ENCODE results near the gene CAPNS1. TPM values are rescaled to one million over a fixed set of nuclear protein-coding genes. Genes with fewer than 3 reads are reported as not detected.
"Not testable (repeated sequence)": the region's sequence is repeated elsewhere in the genome, so short reads cannot be mapped to it uniquely, and the experiment has no call there.

CAPNS1 gene
- total RNA-seq, 4 donors from 2014 or later: 153 to 179 (median 166) TPM

DNA sequence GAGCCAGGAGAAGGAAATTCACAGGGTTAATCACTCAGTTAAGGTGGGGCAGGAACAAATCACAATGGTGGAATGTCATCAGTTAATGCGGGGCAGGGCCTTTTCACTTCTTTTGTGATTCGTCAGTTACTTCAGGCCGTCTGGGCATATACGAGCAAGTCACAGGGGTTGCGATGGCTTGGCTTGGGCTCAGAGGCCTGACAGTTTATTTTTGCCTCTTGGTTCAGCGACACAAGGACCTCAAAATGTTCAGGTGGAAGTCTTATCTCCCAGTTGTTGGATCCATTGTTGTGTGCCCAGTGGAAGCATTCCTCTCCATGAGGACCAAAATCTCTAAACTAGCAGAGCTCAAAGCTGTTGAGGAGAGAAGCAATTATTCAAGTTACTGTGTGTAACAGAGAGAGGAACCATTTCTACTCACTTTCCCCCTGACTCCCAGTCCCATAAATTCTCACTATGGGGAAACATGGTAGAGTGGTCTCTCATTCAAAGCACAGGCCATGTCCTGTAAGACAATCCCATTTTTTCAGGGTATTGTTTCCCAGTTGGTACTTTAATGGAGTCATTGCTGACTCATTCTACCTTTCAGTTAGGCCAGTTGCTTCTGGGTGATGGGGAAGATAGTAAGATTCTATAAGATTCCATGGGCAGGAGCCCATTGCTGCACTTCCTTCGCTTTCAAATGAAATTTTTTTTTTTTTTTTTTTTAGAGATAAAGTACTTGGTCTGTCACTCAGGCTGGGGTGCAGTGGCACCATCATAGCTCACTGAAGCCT, 21.1 kb downstream of the CAPNS1 start:
- Histone ChIP-seq H3K27me3 (no peaks in the 10 kb centered on the region), H3K9me3 (no peaks in the 10 kb centered on the region), H3K4me1 (no peaks in the 10 kb centered on the region), H3K4me3 (replicated peaks in 1 of 3) (no peak overlapping the region), H3K36me3 (no peaks in the 10 kb centered on the region), H3K27ac (no peak overlapping the region)
- no peak for DNase-seq
- TF ChIP-seq, protein P1, sequence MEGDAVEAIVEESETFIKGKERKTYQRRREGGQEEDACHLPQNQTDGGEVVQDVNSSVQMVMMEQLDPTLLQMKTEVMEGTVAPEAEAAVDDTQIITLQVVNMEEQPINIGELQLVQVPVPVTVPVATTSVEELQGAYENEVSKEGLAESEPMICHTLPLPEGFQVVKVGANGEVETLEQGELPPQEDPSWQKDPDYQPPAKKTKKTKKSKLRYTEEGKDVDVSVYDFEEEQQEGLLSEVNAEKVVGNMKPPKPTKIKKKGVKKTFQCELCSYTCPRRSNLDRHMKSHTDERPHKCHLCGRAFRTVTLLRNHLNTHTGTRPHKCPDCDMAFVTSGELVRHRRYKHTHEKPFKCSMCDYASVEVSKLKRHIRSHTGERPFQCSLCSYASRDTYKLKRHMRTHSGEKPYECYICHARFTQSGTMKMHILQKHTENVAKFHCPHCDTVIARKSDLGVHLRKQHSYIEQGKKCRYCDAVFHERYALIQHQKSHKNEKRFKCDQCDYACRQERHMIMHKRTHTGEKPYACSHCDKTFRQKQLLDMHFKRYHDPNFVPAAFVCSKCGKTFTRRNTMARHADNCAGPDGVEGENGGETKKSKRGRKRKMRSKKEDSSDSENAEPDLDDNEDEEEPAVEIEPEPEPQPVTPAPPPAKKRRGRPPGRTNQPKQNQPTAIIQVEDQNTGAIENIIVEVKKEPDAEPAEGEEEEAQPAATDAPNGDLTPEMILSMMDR (IDR thresholded peaks at IDR 0.05): no peak
- TF ChIP-seq POLR2A (IDR thresholded peaks at IDR 0.05): no peak
- WGBS, 2 donors: 92 to 97% methylated on average over 7 of the region's 7 CpGs
- intact Hi-C loops (cut with DNase I): no loop called here

DNA sequence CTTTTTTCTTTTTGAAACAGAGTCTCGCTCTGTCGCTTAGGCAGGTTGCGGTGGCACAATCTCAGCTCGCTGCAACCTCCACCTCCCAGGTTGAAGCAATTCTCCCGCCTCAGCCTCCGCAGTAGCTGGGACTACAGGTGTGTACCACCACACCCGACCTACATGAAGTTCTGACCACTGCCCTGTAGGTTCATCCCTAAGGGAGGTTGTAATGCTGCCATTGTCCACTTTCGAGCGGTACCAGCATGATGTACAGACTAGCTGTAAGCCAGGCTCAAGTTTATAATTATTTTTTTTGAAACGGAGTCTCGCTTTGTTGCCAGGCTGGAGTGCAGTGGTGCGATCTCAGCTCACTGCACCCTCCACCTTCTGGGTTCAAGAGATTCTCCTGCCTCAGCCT, 23.9 kb downstream of the CAPNS1 start:
- no peak for DNase-seq
- H3K27me3 ChIP-seq: no peaks in the 10 kb centered on the region
- no peaks in the 10 kb centered on the region for H3K9me3 ChIP-seq
- no peak overlapping the region for H3K4me3 ChIP-seq (replicated peaks in 1 of 3)
- WGBS, 2 donors: 97 to 98% methylated on average over 12 of the region's 12 CpGs
- no peaks in the 10 kb centered on the region for H3K36me3 ChIP-seq
- intact Hi-C loops (cut with DNase I): no loop called here
- no peaks in the 10 kb centered on the region for H3K4me1 ChIP-seq
- TF ChIP-seq POLR2A (IDR thresholded peaks at IDR 0.05): no peak
- TF ChIP-seq, protein P1 (IDR thresholded peaks at IDR 0.05): no peak
- no peak overlapping the region for H3K27ac ChIP-seq

DNA sequence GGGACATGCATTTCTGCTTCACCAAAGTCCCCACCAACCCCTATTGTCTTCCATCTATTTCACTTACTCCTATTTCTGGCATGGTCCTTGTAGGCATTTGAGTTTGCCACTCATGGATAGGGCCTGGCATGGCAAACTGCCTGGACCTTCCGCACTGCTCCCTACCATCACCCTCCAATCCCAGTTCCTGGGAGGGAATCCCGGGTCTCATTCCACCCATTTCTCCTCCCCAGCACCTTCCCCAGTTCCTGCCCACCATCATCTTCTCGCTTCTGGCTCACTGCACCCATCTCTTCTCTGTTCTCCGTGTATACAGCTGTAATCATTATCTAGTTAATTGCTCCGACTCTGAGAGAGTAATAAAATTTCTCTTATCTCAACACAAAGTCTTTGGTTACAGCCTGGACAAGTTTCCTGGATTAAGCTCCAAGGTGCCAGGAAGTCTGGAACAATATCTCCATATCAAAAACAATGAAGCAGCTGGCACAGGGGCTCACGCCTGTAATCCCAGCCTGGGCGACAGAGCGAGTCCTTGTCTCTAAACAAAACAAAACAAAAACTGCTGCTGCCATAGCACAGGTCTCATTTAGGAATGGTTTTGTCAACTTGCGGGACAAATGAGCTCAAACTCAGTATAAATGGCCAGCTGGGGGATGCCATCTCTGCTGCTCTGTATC, 29.4 kb downstream of the CAPNS1 start:
- no peak for TF ChIP-seq POLR2A (IDR thresholded peaks at IDR 0.05)
- TF ChIP-seq, protein P1 (IDR thresholded peaks at IDR 0.05): no peak
- H3K27ac ChIP-seq: peak overlapping the region in 2 of 3 donors; percentile 1 to 63
- DNase-seq: peak; percentile 34 to 37
- intact Hi-C loops (cut with DNase I): no loop called here
- 50 to 54% methylated on average over 9 of the region's 9 CpGs for WGBS, 2 donors
- no peaks in the 10 kb centered on the region for H3K9me3 ChIP-seq
- H3K36me3 ChIP-seq: no peaks in the 10 kb centered on the region
- H3K4me1 ChIP-seq: peaks cover 6 to 10% of the 10 kb centered on the region in 2 donors
- no peak overlapping the region for H3K4me3 ChIP-seq (replicated peaks in 1 of 3)
- H3K27me3 ChIP-seq: no peaks in the 10 kb centered on the region

DNA sequence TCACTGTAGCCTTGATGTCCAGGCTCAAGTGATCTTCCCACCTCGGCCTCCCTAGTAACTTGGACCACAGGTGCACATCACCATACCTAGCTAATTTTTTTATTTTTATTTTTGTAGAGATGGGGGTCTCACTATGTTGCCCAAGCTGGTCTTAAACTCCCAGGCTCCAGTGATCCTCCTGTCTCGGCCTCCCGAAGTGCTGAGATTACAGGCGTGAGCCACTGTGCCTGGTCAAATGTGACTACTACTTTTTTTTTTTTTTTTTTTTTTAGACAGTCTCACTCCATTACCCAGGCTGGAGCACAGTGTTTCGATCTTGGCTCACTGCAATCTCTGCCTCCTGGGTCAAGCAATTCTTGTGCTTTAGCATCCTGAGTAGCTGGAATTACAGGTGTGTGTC, 33.0 kb downstream of the CAPNS1 start:
- intact Hi-C loops (cut with DNase I): loop anchor here (2.0 kb wide), 1 partner anchor 46 kb away; no protein-coding TSS in a partner anchor
- H3K9me3 ChIP-seq: no peaks in the 10 kb centered on the region
- no peak for TF ChIP-seq POLR2A (IDR thresholded peaks at IDR 0.05)
- TF ChIP-seq, protein P1 (IDR thresholded peaks at IDR 0.05): no peak
- no peak overlapping the region for H3K27ac ChIP-seq
- WGBS, 2 donors: 85 to 97% methylated on average over 5 of the region's 5 CpGs
- peaks cover 6 to 10% of the 10 kb centered on the region in 2 donors for H3K4me1 ChIP-seq
- no peak for DNase-seq
- no peaks in the 10 kb centered on the region for H3K36me3 ChIP-seq
- H3K27me3 ChIP-seq: no peaks in the 10 kb centered on the region
- H3K4me3 ChIP-seq (replicated peaks in 1 of 3): no peak overlapping the region

DNA sequence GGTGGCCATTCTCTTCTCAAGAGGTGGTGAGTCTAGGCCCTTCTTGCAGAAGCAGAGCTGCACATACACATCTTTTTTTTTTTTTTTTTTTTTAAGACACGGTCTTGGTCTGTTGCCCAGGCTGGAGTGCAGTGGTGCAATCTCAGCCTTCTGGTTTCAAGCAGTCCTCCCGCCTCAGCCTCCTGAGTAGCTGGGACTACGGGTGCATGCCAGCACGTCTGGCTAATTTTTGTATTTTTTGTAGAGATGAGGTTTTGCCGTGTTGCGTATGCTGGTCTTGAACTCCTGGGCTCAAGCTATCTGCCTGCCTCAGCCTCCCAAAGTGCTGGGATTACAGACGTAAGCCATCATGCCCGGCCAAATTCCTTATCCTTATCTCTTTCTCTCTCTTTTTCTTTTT, 34.0 kb downstream of the CAPNS1 start:
- WGBS, 2 donors: 72 to 74% methylated on average over 8 of the region's 8 CpGs
- H3K4me3 ChIP-seq (replicated peaks in 1 of 3); H3K9me3 ChIP-seq; H3K27me3 ChIP-seq; DNase-seq; H3K36me3 ChIP-seq; H3K27ac ChIP-seq; H3K4me1 ChIP-seq: not testable (repeated sequence)
- intact Hi-C loops (cut with DNase I): loop anchor here (2.0 kb wide), 1 partner anchor 47 kb away; no protein-coding TSS in a partner anchor

DNA sequence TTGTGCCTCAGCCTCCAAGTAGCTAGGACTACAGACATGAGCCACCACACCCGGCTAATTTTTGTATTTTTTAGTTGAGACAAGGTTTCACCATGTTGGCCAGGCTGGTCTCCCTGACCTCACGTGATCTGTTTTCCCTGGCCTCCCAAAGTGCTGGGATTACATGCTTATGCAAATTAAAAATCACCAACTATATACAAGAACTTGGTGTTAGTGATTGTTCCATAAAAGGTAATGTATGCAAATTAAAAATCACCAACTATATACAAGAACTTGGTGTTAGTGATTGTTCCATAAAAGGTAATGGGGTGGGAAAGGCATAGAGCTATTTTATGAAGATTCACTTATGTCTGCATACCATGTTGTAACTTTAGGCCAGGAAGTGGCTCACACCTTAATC, 39.2 kb downstream of the CAPNS1 start:
- intact Hi-C loops (cut with DNase I); DNase-seq: not testable (repeated sequence)

More for the DNA sequence above, 39.2 kb downstream of the CAPNS1 start:
- not testable (repeated sequence) for H3K4me3 ChIP-seq (replicated peaks in 1 of 3); H3K9me3 ChIP-seq; H3K27me3 ChIP-seq; H3K27ac ChIP-seq; H3K4me1 ChIP-seq
- peaks cover 10 to 14% of the 10 kb centered on the region in 2 donors for H3K36me3 ChIP-seq
- WGBS, 2 donors: 38 to 52% methylated on average over 2 of the region's 2 CpGs

Measured in thyroid gland (tissue), 4 donors.